ENCODE results near the gene MFF.
"Not testable (repeated sequence)": the region's sequence is repeated elsewhere in the genome, so short reads cannot be mapped to it uniquely, and the experiment has no call there.

Gene MFF

GRCh38 chr2:227377467-227378351 lies 52.7 kb downstream of the MFF start:
- no peak for DNase-seq (ENCODE audit: low spot score)

GRCh38 chr2:227378371-227378782 lies 53.3 kb downstream of the MFF start:
- no peak for DNase-seq (ENCODE audit: low spot score)

- DNase-seq (ENCODE audit: low spot score) = no peak
Measured at GRCh38 chr2:227379095-227379494, 54.0 kb downstream of the MFF start, which contains the start of gene TM4SF20. TM4SF20 (minus strand) TSS chr2:227379306; CDS start chr2:227379268, 38 bp downstream.

DNA sequence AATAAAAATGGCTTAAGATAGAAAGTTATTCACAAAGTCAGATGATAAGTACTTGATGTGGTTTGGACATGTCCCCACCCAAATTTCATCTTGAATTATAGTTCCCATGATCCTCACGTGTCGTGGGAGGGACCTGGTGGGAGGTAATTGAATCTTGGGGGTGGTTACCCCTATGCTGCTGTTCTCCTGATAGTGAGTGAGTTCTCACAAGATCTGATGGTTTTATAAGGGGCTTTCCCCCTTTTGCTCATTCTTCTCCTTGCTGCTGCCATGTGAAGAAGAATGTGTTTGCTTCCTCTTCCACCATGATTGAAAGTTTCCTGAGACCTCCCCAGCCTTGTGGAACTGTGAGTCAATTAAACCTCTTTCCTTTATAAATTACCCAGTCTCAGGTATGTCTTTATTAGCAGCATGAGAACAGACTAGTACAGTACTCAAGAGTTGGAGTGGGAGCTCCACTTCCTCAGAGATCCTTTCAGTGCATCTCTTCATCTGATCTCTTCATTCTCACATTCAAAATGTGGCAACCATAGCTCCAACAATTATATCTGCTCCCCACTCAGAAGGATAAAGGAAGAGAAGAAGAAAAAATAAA lies 57.3 kb downstream of the MFF start:
- not testable (repeated sequence) for DNase-seq (ENCODE audit: low spot score)

DNA sequence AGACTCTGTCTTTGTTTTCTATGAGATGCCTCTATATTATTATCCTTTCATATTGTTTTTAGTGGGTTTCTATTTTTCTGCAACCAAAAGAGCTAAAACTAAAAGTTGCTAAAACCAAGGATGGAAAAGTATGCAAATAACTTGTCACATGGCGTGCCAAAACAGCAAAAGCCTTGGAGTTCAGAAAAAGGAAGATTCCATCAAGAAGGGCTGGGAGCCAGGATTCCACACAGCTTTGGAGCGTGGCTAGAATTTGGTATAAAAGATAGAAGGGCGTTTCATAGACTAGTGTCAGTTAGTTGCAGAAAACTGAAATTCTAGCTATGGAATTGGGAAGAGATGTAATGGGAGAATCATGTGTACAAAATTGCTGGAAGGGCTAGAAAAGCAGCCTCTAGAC lies 58.6 kb downstream of the MFF start:
- DNase-seq (ENCODE audit: low spot score) = no peak

GRCh38 chr2:227386630-227387029 lies 61.6 kb downstream of the MFF start:
- no peak for DNase-seq (ENCODE audit: low spot score)

- not testable (repeated sequence) for DNase-seq (ENCODE audit: low spot score)
Measured at GRCh38 chr2:227387583-227387982, 62.5 kb downstream of the MFF start, which contains the start of gene SCYGR1. SCYGR1 (minus strand) TSS chr2:227387949; CDS start chr2:227387949, 0 bp downstream.

DNA sequence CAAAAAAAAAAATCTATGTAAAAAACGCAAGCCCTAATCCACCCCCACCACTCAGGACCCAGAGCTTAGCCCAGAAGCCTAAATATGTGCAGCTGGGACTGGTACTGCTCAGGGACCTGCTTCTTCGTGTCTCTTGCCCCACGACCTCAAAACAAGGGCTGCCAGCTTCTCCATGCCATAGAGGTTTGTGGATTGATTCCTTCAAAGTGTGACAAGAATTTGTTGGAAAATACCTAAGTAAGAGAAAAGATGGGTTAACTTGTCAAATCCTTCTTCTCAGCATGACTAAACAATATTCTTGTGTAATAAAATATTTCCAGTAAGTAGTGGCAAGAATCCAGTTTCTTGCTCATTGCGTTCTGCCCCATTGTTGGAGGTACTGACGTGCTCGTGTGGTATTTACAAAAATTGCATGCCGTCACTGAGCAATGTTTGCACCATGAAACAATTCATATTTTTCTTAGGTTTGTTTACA lies 63.5 kb downstream of the MFF start:
- DNase-seq (ENCODE audit: low spot score) = no peak

DNA sequence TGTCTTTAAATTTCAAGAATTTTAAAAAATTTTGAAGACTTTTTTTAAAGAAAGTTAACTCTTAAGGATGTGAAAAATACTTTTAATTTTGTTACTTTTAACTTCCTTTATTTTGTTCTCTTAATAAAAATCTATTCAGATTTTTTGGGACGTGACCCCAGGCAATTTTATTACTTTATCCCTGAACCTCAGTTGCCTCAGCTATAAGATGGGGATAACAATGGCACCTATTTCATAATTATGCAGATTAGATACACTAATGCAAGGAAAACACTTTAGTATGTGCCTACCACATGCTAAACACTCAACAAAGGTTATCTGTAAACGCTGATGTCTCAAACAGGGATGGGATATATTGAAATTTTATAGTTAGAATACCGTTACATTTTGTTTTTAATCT lies 64.2 kb downstream of the MFF start:
- no peak for DNase-seq (ENCODE audit: low spot score)

GRCh38 chr2:227389661-227390060 lies 64.6 kb downstream of the MFF start:
- no peak for DNase-seq (ENCODE audit: low spot score)

- no peak for DNase-seq (ENCODE audit: low spot score)
Measured at GRCh38 chr2:227390468-227391256, 65.6 kb downstream of the MFF start.

- no peak for DNase-seq (ENCODE audit: low spot score)
Measured at GRCh38 chr2:227394401-227394800, 69.3 kb downstream of the MFF start.

DNA sequence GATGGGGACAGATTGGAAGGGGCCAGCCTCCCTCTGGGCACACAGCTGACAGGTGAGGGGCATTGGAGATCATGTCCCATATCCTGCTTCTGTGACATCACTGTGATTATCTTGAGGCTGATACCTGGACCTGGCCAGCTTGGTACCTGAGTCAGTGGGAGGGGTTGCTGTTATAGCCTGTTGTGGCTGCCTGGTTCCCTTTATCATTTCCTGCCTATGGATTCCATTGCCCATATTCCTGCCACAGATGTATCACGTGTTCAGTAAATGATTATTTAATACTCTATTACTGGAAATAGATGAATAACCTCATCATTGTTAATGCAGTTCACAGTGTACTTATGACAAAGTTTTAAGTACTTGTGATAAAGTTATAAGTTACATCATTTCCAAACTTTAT lies 70.5 kb downstream of the MFF start:
- DNase-seq (ENCODE audit: low spot score) = no peak

- no peak for DNase-seq (ENCODE audit: low spot score)
Measured at GRCh38 chr2:227397562-227397961, 72.5 kb downstream of the MFF start.

GRCh38 chr2:227398684-227399670 lies 73.9 kb downstream of the MFF start:
- no peak for DNase-seq (ENCODE audit: low spot score)

DNA sequence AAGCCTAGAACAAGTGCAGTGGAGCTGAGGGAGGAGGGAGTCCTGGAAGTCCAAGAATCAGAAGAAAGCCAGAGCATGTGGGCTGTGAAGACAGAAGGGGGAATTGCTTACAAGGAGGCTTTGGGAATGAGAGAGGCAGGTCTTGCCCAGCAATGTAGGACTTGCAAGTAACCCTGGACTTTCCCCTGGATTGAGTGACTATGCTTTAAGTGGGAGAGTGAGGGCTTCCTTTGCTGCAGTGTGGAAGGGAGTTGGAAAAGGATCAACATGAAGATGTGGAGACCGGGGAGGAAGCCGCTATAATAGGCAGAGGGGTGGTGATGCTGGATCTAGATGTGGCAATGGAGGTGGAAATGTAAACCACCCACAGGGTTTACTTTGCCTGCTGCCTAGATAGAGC lies 76.5 kb downstream of the MFF start:
- DNase-seq (ENCODE audit: low spot score) = no peak

DNA sequence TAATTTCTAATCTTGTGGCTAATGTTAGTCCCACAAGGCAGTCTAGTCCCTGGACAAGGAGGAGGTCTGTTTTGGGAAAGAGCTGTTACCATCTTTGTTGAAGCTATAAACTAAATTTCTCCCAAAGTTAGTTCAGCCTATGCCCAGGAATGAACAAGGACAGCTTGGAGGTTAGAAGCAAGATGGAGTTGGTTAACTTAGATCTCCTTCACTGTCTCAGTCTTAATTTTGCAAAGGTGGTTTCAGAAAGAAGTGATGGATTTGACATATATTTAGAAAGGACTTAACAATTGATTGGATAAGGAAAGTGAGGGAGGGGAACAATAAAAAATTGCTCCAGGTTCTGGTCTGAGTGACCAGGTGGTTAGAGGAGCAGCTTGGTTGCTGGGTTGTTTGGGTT lies 77.3 kb downstream of the MFF start:
- DNase-seq (ENCODE audit: low spot score) = no peak

- no peak for DNase-seq (ENCODE audit: low spot score)
Measured at GRCh38 chr2:227402959-227403358, 77.9 kb downstream of the MFF start.

GRCh38 chr2:227404585-227405271 lies 79.7 kb downstream of the MFF start:
- no peak for DNase-seq (ENCODE audit: low spot score)
